CD4-positive, alpha-beta memory T cell (primary cell): ENCODE data around the gene HIPK2. TPM values are rescaled to one million over a fixed set of nuclear protein-coding genes. Genes with fewer than 3 reads are reported as not detected.

ENCODE experiments used
- CTCF ChIA-PET: fragments of 350-600 bp; sonication (Branson Sonifier 250); formaldehyde crosslinking; loops from one replicate; lab custom pipeline; 2021; ENCODE audit warnings: inconsistent platforms; ENCODE audit not compliant: partially characterized antibody; lab: Charles Lee
- POLR2A ChIA-PET: fragments of 350-600 bp; sonication (Branson Sonifier 250); formaldehyde crosslinking; loops from one replicate; lab custom pipeline; 2021; ENCODE audit not compliant: partially characterized antibody; lab: Charles Lee
- DNase-seq, 5 donors: peaks; one replicate each; pipeline versions ENCODE4 v3.0.0 to v3.0.0-alpha.2; 2020 to 2022; ENCODE audit warnings: mixed read lengths in 1 of 5
- H3K27ac ChIP-seq: one replicate; pipeline ENCODE4 v1.7.0; 2013; ENCODE audit warnings: low read depth, low read length
- H3K27me3 ChIP-seq: 2 replicates; pipeline ENCODE4 v1.7.0; 2013; ENCODE audit warnings: mild to moderate bottlenecking, low read length, moderate library complexity; ENCODE audit not compliant: insufficient read depth
- H3K36me3 ChIP-seq: 2 replicates; pipeline ENCODE4 v1.7.0; 2013; ENCODE audit warnings: mild to moderate bottlenecking, low read length, moderate library complexity; ENCODE audit not compliant: insufficient read depth
- H3K4me1 ChIP-seq: 2 replicates; pipeline ENCODE4 v1.7.0; 2013; ENCODE audit warnings: mild to moderate bottlenecking, low read length, moderate library complexity; ENCODE audit not compliant: insufficient read depth
- H3K4me3 ChIP-seq, 2 donors: one replicate each; pipeline ENCODE4 v1.7.0; 2013; ENCODE audit warnings: low read length in 2 of 2, mild to moderate bottlenecking in 1 of 2
- H3K9me3 ChIP-seq, 2 donors: one replicate each; pipeline ENCODE4 v1.7.0; 2013; ENCODE audit warnings: low read length in 2 of 2, control low read depth in 1 of 2; ENCODE audit not compliant: control insufficient read depth in 1 of 2
- H3K27ac Mint-ChIP-seq, 7 donors: one replicate each; pipeline ENCODE4 v1.8.0; 2020 to 2021; ENCODE audit warnings: mixed read lengths in 7 of 7, mild to moderate bottlenecking in 6 of 7, inconsistent platforms in 3 of 7, moderate library complexity in 3 of 7
- H3K27me3 Mint-ChIP-seq, 2 donors: one replicate each; pipeline ENCODE4 v1.8.0; 2020 to 2021; ENCODE audit warnings: mixed read lengths in 2 of 2
- H3K36me3 Mint-ChIP-seq, 2 donors: one replicate each; pipeline ENCODE4 v1.8.0; 2020 to 2021; ENCODE audit warnings: mixed read lengths in 2 of 2, inconsistent platforms in 1 of 2, mild to moderate bottlenecking in 1 of 2
- H3K4me1 Mint-ChIP-seq, 4 donors: one replicate each; pipeline ENCODE4 v1.8.0; 2020 to 2021; ENCODE audit warnings: mixed read lengths in 4 of 4, mild to moderate bottlenecking in 1 of 4
- H3K4me3 Mint-ChIP-seq, 8 donors: one replicate each; pipeline ENCODE4 v1.8.0; 2020 to 2021; ENCODE audit warnings: mixed read lengths in 8 of 8, mild to moderate bottlenecking in 7 of 8, moderate library complexity in 6 of 8, inconsistent platforms in 3 of 8
- H3K9me3 Mint-ChIP-seq, 8 donors: one replicate each; pipeline ENCODE4 v1.8.0; 2020 to 2021; ENCODE audit warnings: mixed read lengths in 8 of 8, mild to moderate bottlenecking in 5 of 8, inconsistent platforms in 3 of 8, moderate library complexity in 1 of 8
- intact Hi-C: fragments of 100-400 bp; cut with micrococcal nuclease; formaldehyde crosslinking; loops from one replicate; pipeline ENCODE4 v1.15.1; 2023
- polyA plus RNA-seq, 2 donors: library from polyadenylated mRNA; unstranded; fragments of 300-500 nt; fragmentation: Illumina TruSeq; gene quantifications; one replicate each; pipeline ENCODE4 v1.2.3, GENCODE V29; 2021
- total RNA-seq, 2 experiments: library from RNA; stranded (reverse); gene quantifications; one replicate each; pipeline ENCODE4 v1.2.3, GENCODE V29; 2021

HIPK2 gene
- total RNA-seq (10 to 100 TPM; 31.2 to 34.1 TPM), polyA plus RNA-seq (1 to 10 TPM in 1 of 2 donors, under 1 TPM in 1; 0.87 to 4.4 TPM)

GRCh38 chr7:139777948-139778841 lies at the start of gene HIPK2:
Gene HIPK2 (minus strand): TSS chr7:139777998. CDS start chr7:139777623, 375 bp downstream.
- Mint-ChIP-seq H3K9me3 (peaks cover 0 to 2% (median 0%) of the 10 kb centered on the region in 8 donors), H3K27ac (peak within 1 kb of the TSS; percentile 97 to 99 (median 98)), H3K4me1 (peaks cover 30 to 57% (median 40%) of the 10 kb centered on the region in 4 donors), H3K36me3 (peaks cover 0 to 23% of the 10 kb centered on the region in 2 donors), H3K27me3 (peaks cover 2 to 7% of the 10 kb centered on the region in 2 donors), H3K4me3 (peak within 1 kb of the TSS; percentile 96 to 100 (median 99))
- Histone ChIP-seq H3K27me3 (no peaks in the 10 kb centered on the region), H3K9me3 (no peaks in the 10 kb centered on the region), H3K4me1 (peaks cover 40% of the 10 kb centered on the region), H3K36me3 (no peaks in the 10 kb centered on the region), H3K27ac (peak within 1 kb of the TSS; percentile 64), H3K4me3 (peak within 1 kb of the TSS; percentile 73 to 92)
- peak; percentile 69 to 80 (median 74) for DNase-seq
- ChIA-PET CTCF (interaction anchor here (1.3 to 3.9 kb wide), 4 partner anchors 8 to 224 kb away, joined by 3 to 15 read pairs (median 5); no protein-coding TSS in a partner anchor), POLR2A (interaction anchor here (0.8 to 5.3 kb wide), 7 partner anchors 10 to 150 kb away, joined by 3 to 63 read pairs (median 3); no protein-coding TSS in a partner anchor)
- intact Hi-C loops, result loop anchor here (1.0 to 10.0 kb wide), 7 partner anchors 41 to 1237 kb away; partner anchors contain the start of genes MKRN1, MRPS33 and PARP12

- Histone ChIP-seq H3K27me3 (no peaks in the 10 kb centered on the region), H3K4me1 (peaks cover 28% of the 10 kb centered on the region), H3K36me3 (no peaks in the 10 kb centered on the region), H3K4me3 (no peak overlapping the region), H3K9me3 (no peaks in the 10 kb centered on the region), H3K27ac (no peak overlapping the region)
- Mint-ChIP-seq H3K27me3 (peaks cover 2 to 3% of the 10 kb centered on the region in 2 donors), H3K4me1 (peaks cover 24 to 42% (median 28%) of the 10 kb centered on the region in 4 donors), H3K36me3 (peaks cover 2 to 3% of the 10 kb centered on the region in 2 donors), H3K9me3 (peaks cover 0 to 3% (median 0%) of the 10 kb centered on the region in 8 donors), H3K4me3 (no peak overlapping the region), H3K27ac (peak overlapping the region in 1 of 7 donors; percentile 44)
- intact Hi-C loops, result loop anchor here (1.0 kb wide), 2 partner anchors 181 to 225 kb away; no protein-coding TSS in a partner anchor
- ChIA-PET CTCF (interaction anchor here (1.2 to 3.2 kb wide), 2 partner anchors 175 to 181 kb away, joined by 4 to 22 read pairs; no protein-coding TSS in a partner anchor), POLR2A (interaction anchor here (1.8 kb wide), 1 partner anchor 46 kb away, joined by 4 read pairs; no protein-coding TSS in a partner anchor)
- DNase-seq, result peak in 1 of 5 donors; percentile 2
Measured at GRCh38 chr7:139827042-139827441, 49.2 kb upstream of the HIPK2 start.

DNA sequence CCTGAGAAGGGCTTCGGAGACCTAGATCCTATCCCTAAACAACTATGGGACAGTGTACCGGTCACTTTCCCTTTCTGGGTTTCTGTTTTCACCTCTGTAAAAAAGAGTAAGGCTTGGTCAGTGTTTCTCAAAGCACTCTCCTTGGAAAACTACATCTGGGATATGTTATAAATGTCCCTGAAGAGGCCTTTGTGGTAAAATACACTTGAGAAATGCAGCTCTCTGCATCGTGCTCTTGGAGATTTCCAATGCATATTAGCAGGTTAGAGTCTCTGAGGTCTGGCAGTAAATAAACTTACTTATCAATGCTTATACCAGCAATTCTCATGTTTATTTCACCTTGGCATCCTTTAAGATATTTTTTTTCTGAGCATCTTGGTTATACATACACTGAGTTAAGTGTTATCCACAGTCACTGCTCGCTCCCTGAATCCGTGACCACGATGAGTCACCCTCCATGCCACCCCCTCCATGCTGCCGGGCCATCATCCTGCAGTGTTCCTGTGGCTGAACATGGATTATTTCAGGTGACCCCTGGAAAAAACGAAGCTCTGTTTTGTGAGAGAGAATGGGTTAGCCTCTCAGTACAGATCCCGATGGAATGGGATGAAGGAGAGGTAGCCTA lies 48.0 kb upstream of the HIPK2 start:
- Mint-ChIP-seq H3K27ac (no peak overlapping the region), H3K4me3 (no peak overlapping the region), H3K9me3 (peaks cover 0 to under 1% (median 0%) of the 10 kb centered on the region in 8 donors), H3K36me3 (peaks cover 0 to under 1% of the 10 kb centered on the region in 2 donors), H3K4me1 (peaks cover 17 to 32% (median 21%) of the 10 kb centered on the region in 4 donors), H3K27me3 (peaks cover 2 to 3% of the 10 kb centered on the region in 2 donors)
- DNase-seq, result no peak
- H3K36me3 ChIP-seq, result no peaks in the 10 kb centered on the region
- no peaks in the 10 kb centered on the region for H3K27me3 ChIP-seq
- H3K27ac ChIP-seq, result no peak overlapping the region
- peaks cover 22% of the 10 kb centered on the region for H3K4me1 ChIP-seq
- intact Hi-C loops, result no loop called here
- ChIA-PET CTCF (interaction anchor here (0.7 to 3.2 kb wide), 3 partner anchors 177 to 224 kb away, joined by 3 to 22 read pairs (median 4); no protein-coding TSS in a partner anchor), POLR2A (no interaction called here)
- H3K4me3 ChIP-seq, result no peak overlapping the region
- H3K9me3 ChIP-seq, result no peaks in the 10 kb centered on the region

GRCh38 chr7:139823959-139824521 lies 46.2 kb upstream of the HIPK2 start:
- H3K9me3 Mint-ChIP-seq, result no peaks in the 10 kb centered on the region
- ChIA-PET POLR2A (no interaction called here), CTCF (interaction anchor here (1.3 to 1.9 kb wide), 3 partner anchors 23 to 179 kb away, joined by 3 to 4 read pairs (median 3); no protein-coding TSS in a partner anchor)
- Histone ChIP-seq H3K27ac (no peak overlapping the region), H3K4me3 (no peak overlapping the region), H3K27me3 (no peaks in the 10 kb centered on the region), H3K4me1 (peaks cover 9% of the 10 kb centered on the region), H3K36me3 (no peaks in the 10 kb centered on the region), H3K9me3 (no peaks in the 10 kb centered on the region)
- H3K27ac Mint-ChIP-seq, result no peak overlapping the region
- no peaks in the 10 kb centered on the region for H3K36me3 Mint-ChIP-seq
- peaks cover under 1 to 19% (median 10%) of the 10 kb centered on the region in 4 donors for H3K4me1 Mint-ChIP-seq
- H3K27me3 Mint-ChIP-seq, result peaks cover 2 to 3% of the 10 kb centered on the region in 2 donors
- intact Hi-C loops, result no loop called here
- H3K4me3 Mint-ChIP-seq, result no peak overlapping the region
- DNase-seq, result no peak

GRCh38 chr7:139822855-139823254 lies 45.1 kb upstream of the HIPK2 start:
- intact Hi-C loops, result no loop called here

DNA sequence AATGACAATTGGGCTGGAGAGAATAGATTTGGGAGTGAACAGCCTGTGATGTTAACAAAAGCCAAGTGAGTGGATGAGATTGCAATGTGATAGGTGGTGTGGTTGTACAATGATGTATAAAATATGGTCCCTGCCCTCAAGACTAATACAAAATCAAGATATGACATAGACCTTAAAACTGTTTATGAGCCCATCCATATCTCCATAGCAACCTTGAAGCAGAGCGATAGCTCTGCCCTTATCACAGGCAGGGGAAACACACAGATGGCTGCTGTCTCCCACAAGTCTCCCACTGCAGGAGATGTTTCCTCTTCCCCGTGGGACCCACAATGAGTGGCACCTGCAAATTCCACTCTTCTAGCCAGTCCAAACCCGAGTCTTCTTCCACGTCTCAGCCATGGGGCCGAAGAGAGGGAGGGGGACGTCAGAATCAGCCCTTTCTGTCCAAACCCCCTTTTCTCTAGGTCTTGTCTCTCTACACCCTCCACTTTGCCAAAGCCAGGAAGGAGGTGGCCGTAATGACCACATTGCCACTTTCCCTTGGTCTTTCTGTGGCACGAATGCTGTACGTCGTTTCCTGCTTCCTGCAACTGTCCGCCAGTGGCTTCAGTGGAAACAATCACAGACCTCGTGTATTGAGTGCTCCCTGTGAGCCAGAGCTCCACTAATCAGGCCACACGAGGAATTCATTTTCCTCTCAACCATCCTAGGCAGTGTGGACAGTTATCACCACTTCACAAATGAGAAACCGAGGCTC lies 43.7 kb upstream of the HIPK2 start:
- Histone ChIP-seq H3K36me3 (no peaks in the 10 kb centered on the region), H3K27me3 (no peaks in the 10 kb centered on the region), H3K4me3 (no peak overlapping the region), H3K4me1 (no peaks in the 10 kb centered on the region), H3K9me3 (no peaks in the 10 kb centered on the region), H3K27ac (no peak overlapping the region)
- Mint-ChIP-seq H3K9me3 (peaks cover 0 to 6% (median 0%) of the 10 kb centered on the region in 8 donors), H3K36me3 (no peaks in the 10 kb centered on the region), H3K27ac (no peak overlapping the region), H3K4me3 (no peak overlapping the region), H3K4me1 (no peaks in the 10 kb centered on the region), H3K27me3 (peaks cover 0 to 3% of the 10 kb centered on the region in 2 donors)
- ChIA-PET POLR2A (no interaction called here), CTCF (interaction anchor here (0.5 to 1.1 kb wide), 2 partner anchors 9 to 325 kb away, joined by 3 read pairs; no protein-coding TSS in a partner anchor)
- intact Hi-C loops, result no loop called here
- DNase-seq, result no peak

More at GRCh38 chr7:139822855-139823254, 45.1 kb upstream of the HIPK2 start:
- Histone ChIP-seq H3K36me3 (no peaks in the 10 kb centered on the region), H3K27ac (no peak overlapping the region), H3K4me1 (no peaks in the 10 kb centered on the region), H3K9me3 (no peaks in the 10 kb centered on the region), H3K4me3 (no peak overlapping the region), H3K27me3 (no peaks in the 10 kb centered on the region)
- Mint-ChIP-seq H3K36me3 (no peaks in the 10 kb centered on the region), H3K4me3 (no peak overlapping the region), H3K9me3 (no peaks in the 10 kb centered on the region), H3K4me1 (peaks cover 0 to 8% (median 4%) of the 10 kb centered on the region in 4 donors), H3K27me3 (peaks cover 2 to 3% of the 10 kb centered on the region in 2 donors), H3K27ac (no peak overlapping the region)
- no peak for DNase-seq
- ChIA-PET CTCF (interaction anchor here (1.3 to 1.9 kb wide), 3 partner anchors 22 to 177 kb away, joined by 3 to 4 read pairs (median 3); no protein-coding TSS in a partner anchor), POLR2A (no interaction called here)
